Nephron progenitor cell (in vitro differentiated cells): Measurements from ENCODE around the gene FOXI1.

Experiments used
- DNase-seq: peaks from one replicate; pipeline ENCODE4 v3.0.0; 2021
- H3K27ac Mint-ChIP-seq: 2 replicates; pipeline ENCODE4 v1.8.0; 2021; ENCODE audit warnings: mild to moderate bottlenecking, moderate library complexity, mixed read lengths
- H3K27me3 Mint-ChIP-seq: 2 replicates; pipeline ENCODE4 v1.8.0; 2021; ENCODE audit warnings: mild to moderate bottlenecking, low read depth, mixed read lengths; ENCODE audit not compliant: poor library complexity
- H3K36me3 Mint-ChIP-seq: 2 replicates; pipeline ENCODE4 v1.8.0; 2021; ENCODE audit warnings: low read depth, mixed read lengths
- H3K4me1 Mint-ChIP-seq: 2 replicates; pipeline ENCODE4 v1.8.0; 2021; ENCODE audit warnings: mixed read lengths
- H3K4me3 Mint-ChIP-seq: 2 replicates; pipeline ENCODE4 v1.8.0; 2021; ENCODE audit warnings: mild to moderate bottlenecking, moderate library complexity, mixed read lengths
- H3K9me3 Mint-ChIP-seq: 2 replicates; pipeline ENCODE4 v1.8.0; 2021; ENCODE audit warnings: mild to moderate bottlenecking, moderate library complexity, mixed read lengths
- CTCF ChIP-seq: fragments of 200-600 bp; sonication (generic); IDR thresholded peaks from 2 replicates; pipeline ENCODE4 v1.5.0; 2021; ENCODE audit warnings: antibody characterized with exemption

FOXI1 gene

GRCh38 chr5:170095646-170096045, 10.1 kb upstream of the FOXI1 start:
- Mint-ChIP-seq H3K27ac (no peak overlapping the region), H3K4me3 (no peak overlapping the region), H3K9me3 (peaks cover 7% of the 10 kb centered on the region), H3K27me3 (peaks cover 26% of the 10 kb centered on the region), H3K4me1 (peaks cover 12% of the 10 kb centered on the region), H3K36me3 (no peaks in the 10 kb centered on the region)
- no peak for DNase-seq
- TF ChIP-seq CTCF, result no peak

- Mint-ChIP-seq H3K27me3 (peaks cover 26% of the 10 kb centered on the region), H3K9me3 (peaks cover 7% of the 10 kb centered on the region), H3K36me3 (no peaks in the 10 kb centered on the region), H3K27ac (no peak overlapping the region), H3K4me3 (no peak overlapping the region), H3K4me1 (peaks cover 12% of the 10 kb centered on the region)
- DNase-seq, result no peak
- TF ChIP-seq CTCF, result no peak
Measured at GRCh38 chr5:170097934-170098333, 7.8 kb upstream of the FOXI1 start.

GRCh38 chr5:170100066-170100943, 5.4 kb upstream of the FOXI1 start:
- TF ChIP-seq CTCF, result peak; percentile 69
- Mint-ChIP-seq H3K9me3 (peaks cover 7% of the 10 kb centered on the region), H3K27me3 (peaks cover 21% of the 10 kb centered on the region), H3K4me3 (no peak overlapping the region), H3K4me1 (peaks cover 14% of the 10 kb centered on the region), H3K36me3 (no peaks in the 10 kb centered on the region), H3K27ac (peak overlapping the region; percentile 39)
- DNase-seq, result peak; percentile 85

GRCh38 chr5:170103447-170103846, 2.2 kb upstream of the FOXI1 start:
- Mint-ChIP-seq H3K4me3 (no peak overlapping the region), H3K9me3 (peaks cover 7% of the 10 kb centered on the region), H3K27me3 (peaks cover 25% of the 10 kb centered on the region), H3K4me1 (peaks cover 11% of the 10 kb centered on the region), H3K27ac (no peak overlapping the region), H3K36me3 (no peaks in the 10 kb centered on the region)
- DNase-seq, result no peak
- no peak for TF ChIP-seq CTCF

- Mint-ChIP-seq H3K27ac (no peak overlapping the region), H3K4me1 (peaks cover 13% of the 10 kb centered on the region), H3K4me3 (no peak overlapping the region), H3K27me3 (peaks cover 20% of the 10 kb centered on the region), H3K36me3 (no peaks in the 10 kb centered on the region), H3K9me3 (peaks cover 4% of the 10 kb centered on the region)
- TF ChIP-seq CTCF, result no peak
- no peak for DNase-seq
Measured at GRCh38 chr5:170104299-170104698, 1.4 kb upstream of the FOXI1 start.

- Mint-ChIP-seq H3K27me3 (peaks cover 18% of the 10 kb centered on the region), H3K9me3 (no peaks in the 10 kb centered on the region), H3K4me1 (peaks cover 17% of the 10 kb centered on the region), H3K27ac (no peak overlapping the region), H3K4me3 (no peak overlapping the region), H3K36me3 (no peaks in the 10 kb centered on the region)
- DNase-seq, result no peak
- TF ChIP-seq CTCF, result no peak
Measured at GRCh38 chr5:170104710-170105109, 987 bp upstream of the FOXI1 start.
